ENCODE data around the gene TRIM67. TPM values are rescaled to one million over a fixed set of nuclear protein-coding genes. Genes with fewer than 3 reads are reported as not detected.
A peak's percentile ranks its signal among the peaks of the same experiment; 100 is the strongest.

The TRIM67 gene
- total and polyA plus RNA-seq, 2 donors (not counting 1 experiment from before 2014, with no cell fraction given): not detected

DNA sequence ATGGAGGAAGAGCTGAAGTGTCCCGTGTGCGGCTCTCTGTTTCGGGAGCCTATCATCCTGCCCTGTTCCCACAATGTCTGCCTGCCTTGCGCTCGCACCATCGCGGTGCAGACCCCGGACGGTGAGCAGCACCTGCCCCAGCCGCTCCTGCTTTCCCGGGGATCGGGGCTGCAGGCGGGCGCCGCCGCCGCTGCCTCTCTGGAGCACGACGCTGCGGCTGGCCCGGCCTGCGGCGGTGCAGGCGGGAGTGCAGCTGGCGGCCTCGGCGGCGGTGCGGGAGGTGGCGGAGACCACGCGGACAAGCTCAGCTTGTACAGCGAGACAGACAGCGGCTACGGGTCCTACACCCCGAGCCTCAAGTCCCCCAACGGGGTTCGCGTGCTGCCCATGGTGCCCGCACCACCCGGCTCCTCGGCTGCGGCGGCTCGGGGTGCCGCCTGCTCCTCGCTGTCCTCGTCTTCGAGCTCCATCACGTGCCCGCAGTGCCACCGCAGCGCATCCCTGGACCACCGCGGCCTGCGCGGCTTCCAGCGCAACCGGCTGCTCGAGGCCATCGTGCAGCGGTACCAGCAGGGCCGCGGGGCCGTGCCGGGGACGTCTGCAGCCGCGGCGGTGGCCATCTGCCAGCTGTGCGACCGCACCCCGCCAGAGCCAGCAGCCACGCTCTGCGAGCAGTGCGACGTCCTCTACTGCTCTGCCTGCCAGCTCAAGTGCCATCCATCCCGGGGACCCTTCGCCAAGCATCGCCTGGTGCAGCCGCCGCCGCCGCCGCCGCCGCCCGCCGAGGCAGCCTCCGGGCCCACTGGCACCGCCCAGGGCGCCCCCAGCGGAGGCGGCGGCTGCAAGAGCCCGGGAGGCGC is 1.3 kb downstream of the TRIM67 start:
- intact Hi-C loops (cut with micrococcal nuclease): no loop called here

More for the DNA sequence above, 1.3 kb downstream of the TRIM67 start:
- Histone ChIP-seq H3K4me3 (ENCODE audit: control extremely low read depth in 1 of 5, extremely low read depth in 1 of 5, insufficient read depth in 1 of 5, low read depth in 2 of 5, low read length in 4 of 5) (peak overlapping the region in 1 of 5 experiments; percentile 14), H3K27ac (ENCODE audit: low read length in 2 of 2) (no peak overlapping the region), H3K9ac (ENCODE audit: low read length) (peak overlapping the region; percentile 32), H3K4me2 (replicated peaks; ENCODE audit: low read depth, low read length, poor library complexity, severe bottlenecking) (peak overlapping the region; percentile 66), H2AFZ (ENCODE audit: insufficient read depth, low read depth, low read length, poor library complexity, severe bottlenecking) (no peak overlapping the region), H4K20me1 (ENCODE audit: control insufficient read depth, insufficient read depth, low read length, poor library complexity, severe bottlenecking) (no peaks in the 10 kb centered on the region), H3K79me2 (ENCODE audit: control insufficient read depth, insufficient read depth, low read length) (no peaks in the 10 kb centered on the region), H3K27me3 (replicated peaks in 1 of 4; ENCODE audit: control extremely low read depth in 1 of 4, control insufficient read depth in 3 of 4, insufficient read depth in 4 of 4, low read length in 3 of 4) (peaks cover 0 to 49% (median 29%) of the 10 kb centered on the region in 4 experiments), H3K36me3 (replicated peaks in 1 of 2; ENCODE audit: control extremely low read depth in 1 of 2, control insufficient read depth in 1 of 2, extremely low read depth in 1 of 2, insufficient read depth in 2 of 2, low read length in 1 of 2) (no peaks in the 10 kb centered on the region), H3K9me3 (ENCODE audit: control extremely low read depth in 1 of 3, control insufficient read depth in 2 of 3, insufficient read depth in 1 of 3, low read length in 2 of 3) (peaks cover 0 to 14% (median 0%) of the 10 kb centered on the region in 3 donors), H3K4me1 (ENCODE audit: control insufficient read depth in 2 of 2, insufficient read depth in 2 of 2, low read length in 2 of 2) (peaks cover 10 to 21% of the 10 kb centered on the region in 2 donors)
- WGBS (ENCODE audit: insufficient coverage): 17% methylated on average over 97 of the region's 97 CpGs
- TF ChIP-seq EZH2 (IDR thresholded peaks at IDR 0.05; ENCODE audit: borderline replicate concordance, insufficient read depth, low read depth, low read length, poor library complexity, severe bottlenecking): no peak
- TF ChIP-seq, protein P1, sequence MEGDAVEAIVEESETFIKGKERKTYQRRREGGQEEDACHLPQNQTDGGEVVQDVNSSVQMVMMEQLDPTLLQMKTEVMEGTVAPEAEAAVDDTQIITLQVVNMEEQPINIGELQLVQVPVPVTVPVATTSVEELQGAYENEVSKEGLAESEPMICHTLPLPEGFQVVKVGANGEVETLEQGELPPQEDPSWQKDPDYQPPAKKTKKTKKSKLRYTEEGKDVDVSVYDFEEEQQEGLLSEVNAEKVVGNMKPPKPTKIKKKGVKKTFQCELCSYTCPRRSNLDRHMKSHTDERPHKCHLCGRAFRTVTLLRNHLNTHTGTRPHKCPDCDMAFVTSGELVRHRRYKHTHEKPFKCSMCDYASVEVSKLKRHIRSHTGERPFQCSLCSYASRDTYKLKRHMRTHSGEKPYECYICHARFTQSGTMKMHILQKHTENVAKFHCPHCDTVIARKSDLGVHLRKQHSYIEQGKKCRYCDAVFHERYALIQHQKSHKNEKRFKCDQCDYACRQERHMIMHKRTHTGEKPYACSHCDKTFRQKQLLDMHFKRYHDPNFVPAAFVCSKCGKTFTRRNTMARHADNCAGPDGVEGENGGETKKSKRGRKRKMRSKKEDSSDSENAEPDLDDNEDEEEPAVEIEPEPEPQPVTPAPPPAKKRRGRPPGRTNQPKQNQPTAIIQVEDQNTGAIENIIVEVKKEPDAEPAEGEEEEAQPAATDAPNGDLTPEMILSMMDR (IDR thresholded peaks at IDR 0.05): no peak
- ATAC-seq (ENCODE audit: low read depth): no peak
- peaks cover 10% of the 10 kb centered on the region for H3K4me1 Mint-ChIP-seq
- ChIA-PET CTCF (no interaction called here), POLR2A (no interaction called here)
- peak overlapping the region; percentile 44 for H3K4me3 Mint-ChIP-seq
- peaks cover 54% of the 10 kb centered on the region for H3K27me3 Mint-ChIP-seq
- peak; percentile 8 for DNase-seq
- H3K9me3 Mint-ChIP-seq (ENCODE audit: insufficient read depth): no peaks in the 10 kb centered on the region
- H3K27ac Mint-ChIP-seq: no peak overlapping the region
